ENCODE results near the gene TSNAX. TPM values are rescaled to one million over a fixed set of nuclear protein-coding genes. Genes with fewer than 3 reads are reported as not detected.
A peak's percentile ranks its signal among the peaks of the same experiment; 100 is the strongest.

Gene TSNAX
- total RNA-seq, 2 experiments from 2014 or later, result 33.5 to 35.7 TPM

DNA sequence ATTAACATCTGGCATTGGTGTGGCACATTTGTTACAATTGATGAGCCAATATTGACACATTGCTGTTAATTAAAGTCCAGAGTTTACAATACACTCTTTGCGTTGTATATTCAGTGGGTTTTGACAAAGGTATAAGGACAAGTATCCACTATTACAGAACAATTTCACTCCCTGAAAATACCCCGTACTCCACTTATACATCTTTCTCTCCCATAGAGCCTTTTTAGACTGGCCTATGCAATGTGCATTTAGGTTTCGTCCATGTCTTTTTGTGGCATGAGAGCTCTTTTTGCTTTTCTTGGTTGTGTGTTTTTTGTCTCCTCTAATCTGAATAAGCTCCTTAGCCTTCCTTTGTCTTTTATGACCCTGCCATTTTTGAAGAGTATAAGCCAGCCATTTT, 40.6 kb upstream of the TSNAX start:
- no peak overlapping the region for H3K4me3 Mint-ChIP-seq
- intact Hi-C loops (cut with DNase I, micrococcal nuclease), result no loop called here
- no peak overlapping the region for H3K27ac ChIP-seq (ENCODE audit: low read depth in 1 of 2, low read length in 2 of 2)
- ATAC-seq (ENCODE audit: poor library complexity), result no peak
- H3K9me3 ChIP-seq (ENCODE audit: control insufficient read depth in 1 of 2, insufficient read depth in 1 of 2, low read length in 2 of 2), result peaks cover 0 to 3% of the 10 kb centered on the region in 2 experiments
- DNase-seq, result no peak
- H3K4me1 ChIP-seq (ENCODE audit: insufficient read depth, low read length), result no peaks in the 10 kb centered on the region
- no peaks in the 10 kb centered on the region for H3K4me1 Mint-ChIP-seq (ENCODE audit: low read depth)
- peaks cover 5% of the 10 kb centered on the region for H3K27me3 Mint-ChIP-seq
- H3K27me3 ChIP-seq (ENCODE audit: control insufficient read depth in 1 of 2, insufficient read depth in 2 of 2, low read length in 2 of 2), result peaks cover 0 to 9% of the 10 kb centered on the region in 2 experiments
- H3K36me3 ChIP-seq (ENCODE audit: insufficient read depth, low read length), result no peaks in the 10 kb centered on the region
- TF ChIP-seq, protein P1, sequence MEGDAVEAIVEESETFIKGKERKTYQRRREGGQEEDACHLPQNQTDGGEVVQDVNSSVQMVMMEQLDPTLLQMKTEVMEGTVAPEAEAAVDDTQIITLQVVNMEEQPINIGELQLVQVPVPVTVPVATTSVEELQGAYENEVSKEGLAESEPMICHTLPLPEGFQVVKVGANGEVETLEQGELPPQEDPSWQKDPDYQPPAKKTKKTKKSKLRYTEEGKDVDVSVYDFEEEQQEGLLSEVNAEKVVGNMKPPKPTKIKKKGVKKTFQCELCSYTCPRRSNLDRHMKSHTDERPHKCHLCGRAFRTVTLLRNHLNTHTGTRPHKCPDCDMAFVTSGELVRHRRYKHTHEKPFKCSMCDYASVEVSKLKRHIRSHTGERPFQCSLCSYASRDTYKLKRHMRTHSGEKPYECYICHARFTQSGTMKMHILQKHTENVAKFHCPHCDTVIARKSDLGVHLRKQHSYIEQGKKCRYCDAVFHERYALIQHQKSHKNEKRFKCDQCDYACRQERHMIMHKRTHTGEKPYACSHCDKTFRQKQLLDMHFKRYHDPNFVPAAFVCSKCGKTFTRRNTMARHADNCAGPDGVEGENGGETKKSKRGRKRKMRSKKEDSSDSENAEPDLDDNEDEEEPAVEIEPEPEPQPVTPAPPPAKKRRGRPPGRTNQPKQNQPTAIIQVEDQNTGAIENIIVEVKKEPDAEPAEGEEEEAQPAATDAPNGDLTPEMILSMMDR (IDR thresholded peaks at IDR 0.05), result no peak
- H3K27ac Mint-ChIP-seq, result no peak overlapping the region
- H3K9me3 Mint-ChIP-seq, result no peaks in the 10 kb centered on the region
- ChIA-PET CTCF (no interaction called here), POLR2A (no interaction called here)
- H3K4me3 ChIP-seq (ENCODE audit: low read length), result no peak overlapping the region
- no peaks in the 10 kb centered on the region for H3K36me3 Mint-ChIP-seq (ENCODE audit: low read depth)

DNA sequence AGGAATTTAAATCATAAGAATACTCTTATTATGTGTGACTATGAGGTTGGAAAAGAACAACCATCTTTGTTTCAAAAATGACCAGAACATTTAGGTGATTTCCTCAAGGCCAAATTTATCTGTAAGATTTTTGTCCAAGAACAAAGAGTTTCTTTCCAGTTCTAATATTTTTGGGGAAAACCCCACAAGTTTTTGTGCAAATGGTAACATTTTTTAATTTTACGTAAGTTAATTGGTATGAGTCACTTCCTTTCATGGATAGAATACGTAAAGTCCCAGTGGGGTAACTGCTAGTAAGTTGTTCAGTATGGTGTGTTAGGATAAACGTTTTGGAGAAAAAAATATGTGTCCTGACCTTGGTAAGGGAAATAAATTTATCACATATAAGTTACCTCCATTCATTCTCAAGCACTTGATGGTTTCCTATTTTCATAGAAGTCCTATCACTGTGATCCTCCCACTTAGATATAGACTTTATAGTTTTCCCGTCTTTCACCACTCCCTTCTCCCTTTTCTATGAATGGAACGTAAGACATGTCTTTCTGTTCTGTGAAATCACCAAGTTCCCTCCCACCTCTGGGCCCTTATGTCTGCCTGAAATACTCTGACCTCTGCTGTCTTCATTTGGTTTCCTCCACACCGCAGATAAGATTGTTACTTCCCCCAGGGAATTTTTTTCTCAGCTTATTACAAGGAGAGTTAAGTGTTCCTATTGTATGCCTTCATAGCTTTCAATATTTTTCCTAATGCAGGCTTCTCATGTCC, 34.9 kb upstream of the TSNAX start:
- Mint-ChIP-seq H3K27ac (no peak overlapping the region), H3K4me1 (ENCODE audit: low read depth) (no peaks in the 10 kb centered on the region), H3K27me3 (peaks cover 5% of the 10 kb centered on the region), H3K36me3 (ENCODE audit: low read depth) (no peaks in the 10 kb centered on the region), H3K4me3 (no peak overlapping the region), H3K9me3 (peaks cover 2% of the 10 kb centered on the region)
- TF ChIP-seq, protein P1 (IDR thresholded peaks at IDR 0.05), result no peak
- Histone ChIP-seq H3K36me3 (ENCODE audit: insufficient read depth, low read length) (no peaks in the 10 kb centered on the region), H3K27ac (ENCODE audit: low read depth in 1 of 2, low read length in 2 of 2) (no peak overlapping the region), H3K9me3 (ENCODE audit: control insufficient read depth in 1 of 2, insufficient read depth in 1 of 2, low read length in 2 of 2) (peaks cover 3 to 8% of the 10 kb centered on the region in 2 experiments), H3K4me3 (ENCODE audit: low read length) (no peak overlapping the region), H3K27me3 (ENCODE audit: control insufficient read depth in 1 of 2, insufficient read depth in 2 of 2, low read length in 2 of 2) (no peaks in the 10 kb centered on the region), H3K4me1 (ENCODE audit: insufficient read depth, low read length) (no peaks in the 10 kb centered on the region)
- CTCF ChIA-PET, result no interaction called here
- POLR2A ChIA-PET, result no interaction called here
- ATAC-seq (ENCODE audit: poor library complexity), result no peak
- intact Hi-C loops (cut with DNase I, micrococcal nuclease), result no loop called here
- peak in 2 of 14 experiments; percentile 16 to 20 for DNase-seq

DNA sequence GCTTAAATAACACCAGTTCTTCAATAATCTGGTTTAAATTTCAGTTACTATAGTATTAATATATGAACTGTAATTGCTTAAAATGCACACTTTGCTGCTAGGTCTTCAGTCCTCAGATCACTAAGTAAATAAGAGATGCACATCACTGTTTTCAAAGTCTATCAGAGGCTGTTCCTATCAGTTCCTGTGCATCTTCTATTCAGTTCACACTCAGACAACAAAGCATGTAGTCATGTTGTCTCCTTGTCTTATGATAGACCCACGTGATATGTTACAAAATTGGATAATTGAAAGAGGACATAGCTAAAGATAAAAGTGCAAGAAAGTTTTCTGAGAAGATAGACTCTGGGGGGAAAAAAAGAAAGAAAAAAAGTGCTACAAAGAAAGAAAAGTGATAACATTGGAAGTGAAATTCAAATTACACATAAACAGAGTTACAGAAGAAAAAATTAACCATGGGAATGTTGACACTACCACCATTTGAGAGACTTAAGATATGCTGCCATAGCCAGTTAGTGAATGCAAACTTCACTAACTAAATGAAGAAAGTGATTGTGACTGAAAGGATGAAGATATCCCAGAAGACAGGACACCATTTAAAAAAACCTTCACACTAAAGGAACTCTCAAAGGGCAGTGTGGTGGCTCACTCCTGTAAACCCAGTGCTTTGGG, 33.9 kb upstream of the TSNAX start:
- CTCF ChIA-PET, result no interaction called here
- TF ChIP-seq, protein P1 (IDR thresholded peaks at IDR 0.05), result no peak
- Histone ChIP-seq H3K9me3 (ENCODE audit: control insufficient read depth in 1 of 2, insufficient read depth in 1 of 2, low read length in 2 of 2) (peaks cover 10 to 17% of the 10 kb centered on the region in 2 experiments), H3K36me3 (ENCODE audit: insufficient read depth, low read length) (no peaks in the 10 kb centered on the region), H3K4me3 (ENCODE audit: low read length) (no peak overlapping the region), H3K4me1 (ENCODE audit: insufficient read depth, low read length) (no peaks in the 10 kb centered on the region), H3K27me3 (ENCODE audit: control insufficient read depth in 1 of 2, insufficient read depth in 2 of 2, low read length in 2 of 2) (no peaks in the 10 kb centered on the region), H3K27ac (ENCODE audit: low read depth in 1 of 2, low read length in 2 of 2) (no peak overlapping the region)
- DNase-seq, result no peak
- no peak for ATAC-seq (ENCODE audit: poor library complexity)
- POLR2A ChIA-PET, result no interaction called here
- H3K4me3 Mint-ChIP-seq, result no peak overlapping the region
- H3K36me3 Mint-ChIP-seq (ENCODE audit: low read depth), result no peaks in the 10 kb centered on the region
- H3K9me3 Mint-ChIP-seq, result peaks cover 3% of the 10 kb centered on the region
- H3K4me1 Mint-ChIP-seq (ENCODE audit: low read depth), result no peaks in the 10 kb centered on the region
- H3K27ac Mint-ChIP-seq, result no peak overlapping the region
- H3K27me3 Mint-ChIP-seq, result peaks cover 5% of the 10 kb centered on the region
- intact Hi-C loops (cut with DNase I, micrococcal nuclease), result no loop called here
